Measurements from ENCODE around the gene MARCKS. TPM values are rescaled to one million over a fixed set of nuclear protein-coding genes. Genes with fewer than 3 reads are reported as not detected.
A peak's percentile ranks its signal among the peaks of the same experiment; 100 is the strongest.

Gene MARCKS
- total RNA-seq, 4 donors from 2014 or later, result 51.5 to 91.3 (median 56.8) TPM

- Histone ChIP-seq H3K4me1 (no peaks in the 10 kb centered on the region), H3K4me3 (no peak overlapping the region), H3K27me3 (no peaks in the 10 kb centered on the region), H3K36me3 (no peaks in the 10 kb centered on the region), H3K27ac (no peak overlapping the region), H3K9me3 (no peaks in the 10 kb centered on the region)
- DNase-seq, result no peak
- intact Hi-C loops (cut with DNase I), result no loop called here
- TF ChIP-seq POLR2A (IDR thresholded peaks at IDR 0.05), result no peak
- no peak for TF ChIP-seq CTCF (IDR thresholded peaks at IDR 0.05)
- 64 to 84% methylated on average over 2 of the region's 2 CpGs for WGBS, 2 donors
Observed at GRCh38 chr6:113819169-113819830, 37.8 kb upstream of the MARCKS start.

DNA sequence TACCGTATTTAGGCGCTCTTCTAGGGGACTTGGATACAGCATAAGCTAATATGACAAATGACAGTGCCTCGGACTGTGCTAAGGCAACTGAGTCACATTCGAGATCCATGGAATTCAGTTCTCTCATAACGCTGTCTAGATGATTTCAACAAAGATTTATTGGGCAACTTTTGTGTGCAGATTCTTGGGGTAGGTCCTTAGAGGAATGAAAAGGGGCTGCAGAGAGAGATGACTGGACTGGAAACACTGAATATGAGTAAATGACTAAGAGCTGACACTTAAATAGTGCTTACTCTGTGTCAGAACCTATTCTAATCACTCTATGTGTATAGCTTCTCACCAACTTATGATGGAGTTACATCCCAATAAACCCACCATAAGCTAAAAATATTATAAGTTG lies 36.4 kb upstream of the MARCKS start:
- no peaks in the 10 kb centered on the region for H3K9me3 ChIP-seq
- H3K4me1 ChIP-seq, result peaks cover 2 to 7% (median 4%) of the 10 kb centered on the region in 3 donors
- no peaks in the 10 kb centered on the region for H3K36me3 ChIP-seq
- DNase-seq, result no peak
- intact Hi-C loops (cut with DNase I), result no loop called here
- H3K27me3 ChIP-seq, result no peaks in the 10 kb centered on the region
- no peak overlapping the region for H3K4me3 ChIP-seq
- WGBS, 2 donors, result 88 to 97% methylated on average over 5 of the region's 5 CpGs
- no peak for TF ChIP-seq POLR2A (IDR thresholded peaks at IDR 0.05)
- TF ChIP-seq CTCF (IDR thresholded peaks at IDR 0.05), result no peak
- no peak overlapping the region for H3K27ac ChIP-seq

GRCh38 chr6:113821445-113821844 lies 35.7 kb upstream of the MARCKS start:
- DNase-seq, result no peak
- Histone ChIP-seq H3K27me3 (no peaks in the 10 kb centered on the region), H3K27ac (no peak overlapping the region), H3K4me1 (peaks cover 3 to 13% (median 4%) of the 10 kb centered on the region in 3 donors), H3K9me3 (no peaks in the 10 kb centered on the region), H3K4me3 (no peak overlapping the region), H3K36me3 (no peaks in the 10 kb centered on the region)
- TF ChIP-seq CTCF (IDR thresholded peaks at IDR 0.05) (no peak), POLR2A (IDR thresholded peaks at IDR 0.05) (no peak)
- WGBS, 2 donors, result 88 to 95% methylated on average over 3 of the region's 3 CpGs
- intact Hi-C loops (cut with DNase I), result no loop called here

GRCh38 chr6:113823916-113824315 lies 33.2 kb upstream of the MARCKS start:
- Histone ChIP-seq H3K27ac (peak overlapping the region in 1 of 4 donors; percentile 36), H3K4me1 (peaks cover 3 to 13% (median 4%) of the 10 kb centered on the region in 3 donors), H3K9me3 (no peaks in the 10 kb centered on the region), H3K4me3 (no peak overlapping the region), H3K36me3 (no peaks in the 10 kb centered on the region), H3K27me3 (no peaks in the 10 kb centered on the region)
- WGBS, 2 donors, result 81 to 89% methylated on average over 3 of the region's 3 CpGs
- intact Hi-C loops (cut with DNase I), result no loop called here
- no peak for DNase-seq
- TF ChIP-seq POLR2A (IDR thresholded peaks at IDR 0.05), result no peak
- TF ChIP-seq CTCF (IDR thresholded peaks at IDR 0.05), result no peak

GRCh38 chr6:113824411-113824810 lies 32.7 kb upstream of the MARCKS start:
- 21 to 62% methylated on average over 2 of the region's 2 CpGs for WGBS, 2 donors
- H3K36me3 ChIP-seq, result no peaks in the 10 kb centered on the region
- H3K9me3 ChIP-seq, result no peaks in the 10 kb centered on the region
- peak overlapping the region in 2 of 4 donors; percentile 36 to 44 for H3K27ac ChIP-seq
- H3K27me3 ChIP-seq, result no peaks in the 10 kb centered on the region
- intact Hi-C loops (cut with DNase I), result no loop called here
- no peak for DNase-seq
- peak overlapping the region in 1 of 4 donors; percentile 9 for H3K4me3 ChIP-seq
- no peak for TF ChIP-seq POLR2A (IDR thresholded peaks at IDR 0.05)
- TF ChIP-seq CTCF (IDR thresholded peaks at IDR 0.05), result no peak
- peaks cover 3 to 13% (median 4%) of the 10 kb centered on the region in 3 donors for H3K4me1 ChIP-seq
